A549 (cell line): ENCODE measurements around the gene PRRC1. TPM values are rescaled to one million over a fixed set of nuclear protein-coding genes. Genes with fewer than 3 reads are reported as not detected.

Experiments
- ATAC-seq, 2 experiments: fragments of 200-7000 bp in 1 of 2; fragments of >200 bp in 1 of 2; cut with Nextera tagmentation in 1 of 2; cut with Tn5 transposase in 1 of 2; 3 replicates each; pipeline versions ENCODE4 v1.8.0 to v1.9.1; 2018 to 2020; ENCODE audit warnings: mild to moderate bottlenecking in 1 of 2, moderate library complexity in 1 of 2
- CTCF ChIA-PET: fragments of 300-600 bp; sonication (Branson Sonifier 250); formaldehyde crosslinking; extraction: SDS; loops from one replicate; lab custom pipeline; 2021; ENCODE audit warnings: antibody characterized with exemption, inconsistent platforms; lab: Yijun Ruan, JAX
- POLR2A ChIA-PET: fragments of 350-600 bp; formaldehyde crosslinking; extraction: SDS; loops from one replicate; lab custom pipeline; 2021; ENCODE audit warnings: antibody characterized with exemption, inconsistent platforms; lab: Yijun Ruan, JAX
- DNase-seq, 2 experiments: peaks; one replicate each; pipeline versions ENCODE4 v3.0.0 to v3.0.0-alpha.2; 2011 to 2016; ENCODE audit warnings: low read depth in 1 of 2, low spot score in 1 of 2
- FAIRE-seq: peaks from 2 replicates; lab custom pipeline; 2011; peaks lifted over from hg19 to GRCh38; lab: Jason Lieb, UNC
- H3K27ac ChIP-seq, 2 experiments: fragments of >200 bp; sonication (Bioruptor Twin); formaldehyde crosslinking; 3 replicates each; pipeline ENCODE4 v1.5.1; 2016 to 2017
- H3K4me1 ChIP-seq: fragments of >200 bp; sonication (Bioruptor Twin); formaldehyde crosslinking; 3 replicates; pipeline ENCODE4 v1.6.1; 2016
- H3K4me2 ChIP-seq: fragments of >200 bp; sonication (Bioruptor Twin); formaldehyde crosslinking; 3 replicates; pipeline ENCODE4 v1.6.1; 2016
- H3K4me3 ChIP-seq: fragments of >200 bp; sonication (Bioruptor Twin); formaldehyde crosslinking; 3 replicates; pipeline ENCODE4 v1.5.1; 2016
- H3K9me3 ChIP-seq: fragments of >200 bp; sonication (Bioruptor Twin); formaldehyde crosslinking; 3 replicates; pipeline ENCODE4 v1.6.1; 2016
- CEBPB ChIP-seq, 2 experiments: fragments of >200 bp in 1 of 2; sonication (Bioruptor Twin) in 1 of 2; formaldehyde crosslinking in 1 of 2; IDR thresholded peaks; 2 replicates each; pipeline ENCODE4 v1.6.1; 2012 to 2016
- CHD2 ChIP-seq: fragments of 150-350 bp; IDR thresholded peaks from 2 replicates; pipeline ENCODE4 v1.6.1; 2014; ENCODE audit warnings: low read length; ENCODE audit not compliant: partially characterized antibody
- CHD4 ChIP-seq: fragments of 200-600 bp; sonication (generic); IDR thresholded peaks from 2 replicates; pipeline ENCODE4 v1.6.1; 2016; ENCODE audit warnings: antibody characterized with exemption, mild to moderate bottlenecking, borderline replicate concordance
- EHMT2 ChIP-seq: fragments of 200-600 bp; sonication (generic); IDR thresholded peaks from 2 replicates; pipeline ENCODE4 v1.6.1; 2016; ENCODE audit warnings: antibody characterized with exemption, low read depth, mild to moderate bottlenecking, moderate library complexity
- EP300 ChIP-seq, 2 experiments: fragments of >200 bp; sonication (Bioruptor Twin); formaldehyde crosslinking; IDR thresholded peaks; 2 replicates in 1 of 2; 3 replicates in 1 of 2; pipeline ENCODE4 v1.6.1; 2016 to 2017
- FOSL2 ChIP-seq, 2 experiments: fragments of 450-650 bp in 1 of 2; fragments of >200 bp in 1 of 2; sonication (Bioruptor Twin) in 1 of 2; formaldehyde crosslinking; IDR thresholded peaks; 2 replicates each; pipeline versions ENCODE4 v1.5.0 to v1.6.1; 2016 to 2020; ENCODE audit warnings: mild to moderate bottlenecking in 1 of 2, moderate library complexity in 1 of 2
- FOXS1 ChIP-seq: fragments of 250-450 bp; sonication (Bioruptor Pico); IDR thresholded peaks from 2 replicates; pipeline ENCODE4 v1.5.0; 2020; ENCODE audit warnings: mild to moderate bottlenecking, moderate library complexity
- HDAC2 ChIP-seq: fragments of 200-600 bp; sonication (generic); IDR thresholded peaks from 2 replicates; pipeline ENCODE4 v1.6.1; 2016
- HEYL ChIP-seq: fragments of 250-450 bp; sonication (Bioruptor Pico); IDR thresholded peaks from 2 replicates; pipeline ENCODE4 v1.8.0; 2021; ENCODE audit warnings: mild to moderate bottlenecking, moderate library complexity
- HOXA7 ChIP-seq: fragments of 250-450 bp; sonication (Bioruptor Pico); IDR thresholded peaks from 2 replicates; pipeline ENCODE4 v1.5.0; 2020; ENCODE audit warnings: mild to moderate bottlenecking, moderate library complexity
- HOXB13 ChIP-seq: fragments of 250-450 bp; sonication (Bioruptor Pico); IDR thresholded peaks from 2 replicates; pipeline ENCODE4 v1.5.0; 2020; ENCODE audit warnings: low read depth, mild to moderate bottlenecking, moderate library complexity
- KDM1A ChIP-seq: fragments of 200-600 bp; sonication (generic); IDR thresholded peaks from 2 replicates; pipeline ENCODE4 v1.6.1; 2016; ENCODE audit warnings: low read depth, mild to moderate bottlenecking
- MAZ ChIP-seq: fragments of 150-350 bp; IDR thresholded peaks from 2 replicates; pipeline ENCODE4 v1.6.1; 2014; ENCODE audit warnings: antibody characterized with exemption, low read depth, low read length, borderline replicate concordance
- MYC ChIP-seq: IDR thresholded peaks from 2 replicates; pipeline ENCODE4 v1.6.1; 2012; ENCODE audit warnings: mild to moderate bottlenecking, inconsistent platforms, low read length, improper control_type of control experiment, borderline replicate concordance
- NFE2L2 ChIP-seq: fragments of 150-350 bp; conservative IDR thresholded peaks from 2 replicates; pipeline ENCODE4 v1.6.1; 2014; ENCODE audit warnings: low read length
- NPAS2 ChIP-seq: fragments of 250-450 bp; sonication (Bioruptor Pico); IDR thresholded peaks from 2 replicates; pipeline ENCODE4 v1.8.0; 2022; ENCODE audit warnings: mild to moderate bottlenecking, moderate library complexity, borderline replicate concordance
- NR3C1 ChIP-seq: fragments of >200 bp; sonication (Bioruptor Twin); formaldehyde crosslinking; IDR thresholded peaks from 3 replicates; pipeline ENCODE4 v1.6.1; 2017
- PHF8 ChIP-seq: fragments of 200-600 bp; sonication (generic); IDR thresholded peaks from 2 replicates; pipeline ENCODE4 v1.6.1; 2016; ENCODE audit warnings: low read depth, mild to moderate bottlenecking, antibody characterized with exemption, moderate library complexity, borderline replicate concordance
- POLR2A ChIP-seq: IDR thresholded peaks from 2 replicates; pipeline ENCODE4 v1.6.1; 2012; ENCODE audit warnings: mild to moderate bottlenecking, low read length
- POLR2AphosphoS2 ChIP-seq: conservative IDR thresholded peaks from 2 replicates; pipeline ENCODE4 v1.6.1; 2012; ENCODE audit warnings: low read length, improper control_type of control experiment, inconsistent platforms
- RAD21 ChIP-seq, 2 experiments: fragments of >200 bp in 1 of 2; sonication (Bioruptor Twin) in 1 of 2; formaldehyde crosslinking in 1 of 2; IDR thresholded peaks in 1 of 2; conservative IDR thresholded peaks in 1 of 2; 2 replicates in 1 of 2; 3 replicates in 1 of 2; pipeline ENCODE4 v1.6.1; 2012 to 2018; ENCODE audit warnings: inconsistent platforms in 1 of 2
- RARB ChIP-seq: fragments of 250-450 bp; sonication (Bioruptor Pico); IDR thresholded peaks from 2 replicates; pipeline ENCODE4 v1.8.0; 2021; ENCODE audit warnings: mild to moderate bottlenecking, moderate library complexity
- RNF2 ChIP-seq: fragments of 200-600 bp; sonication (generic); IDR thresholded peaks from 2 replicates; pipeline ENCODE4 v1.6.1; 2016; ENCODE audit warnings: low read depth, mild to moderate bottlenecking, antibody characterized with exemption, moderate library complexity, borderline replicate concordance
- SMC3 ChIP-seq: fragments of >200 bp; sonication (Bioruptor Twin); formaldehyde crosslinking; IDR thresholded peaks from 3 replicates; pipeline ENCODE4 v1.6.1; 2018; ENCODE audit warnings: inconsistent platforms
- ZNF302 ChIP-seq: fragments of 250-450 bp; sonication (Bioruptor Pico); IDR thresholded peaks from 2 replicates; pipeline ENCODE4 v1.9.0; 2021; ENCODE audit warnings: inconsistent platforms, mild to moderate bottlenecking, moderate library complexity
- ZSCAN20 ChIP-seq: fragments of 250-450 bp; sonication (Bioruptor Pico); IDR thresholded peaks from 2 replicates; pipeline ENCODE4 v1.8.0; 2022; ENCODE audit warnings: mild to moderate bottlenecking, moderate library complexity
- WGBS: methylation state at CpG from one replicate; pipeline ENCODE4 v1.1.6; 2017; ENCODE audit errors: missing lambda C conversion rate; 5-methylcytosine and 5-hydroxymethylcytosine counted together
- polyA minus RNA-seq: library from RNA; depleted of rRNA, polyadenylated mRNA; stranded (reverse); fragments of >200 nt; gene quantifications from 2 replicates; pipeline ENCODE4 v1.2.3, GENCODE V29; 2011; rRNA and poly(A)+ RNA removed
- polyA plus RNA-seq, 4 experiments: library from polyadenylated mRNA; depleted of rRNA in 3 of 4; stranded (reverse); fragments of >200 nt; fragmentation: RNase III in 1 of 4; extraction: RNeasy Plus Mini Kit Qiagen cat#74134 plus additional on column Dnase treatment in 1 of 4; gene quantifications; 2 replicates in 3 of 4; 3 replicates in 1 of 4; pipeline ENCODE4 v1.2.3, GENCODE V29; 2011 to 2017
- TF ChIP-seq, protein P1 (sequence below): IDR thresholded peaks from 2 replicates; pipeline ENCODE4 v1.6.1; 2012
- TF ChIP-seq, protein P2 (sequence below): fragments of >200 bp; sonication (Bioruptor Twin); formaldehyde crosslinking; IDR thresholded peaks from 3 replicates; pipeline ENCODE4 v1.6.1; 2016
- TF ChIP-seq, protein P3 (sequence below): fragments of >200 bp; sonication (Bioruptor Twin); formaldehyde crosslinking; IDR thresholded peaks from 3 replicates; pipeline ENCODE4 v1.5.1; 2016
- TF ChIP-seq, protein P4 (sequence below): fragments of 250-450 bp; sonication (Bioruptor Pico); IDR thresholded peaks from 2 replicates; pipeline ENCODE4 v1.5.0; 2021; ENCODE audit warnings: mild to moderate bottlenecking, moderate library complexity, borderline replicate concordance
- TF ChIP-seq, protein P5 (sequence below): fragments of 250-450 bp; sonication (Bioruptor Pico); IDR thresholded peaks from 2 replicates; pipeline ENCODE4 v1.5.0; 2020; ENCODE audit warnings: low read depth, mild to moderate bottlenecking, moderate library complexity
- TF ChIP-seq, protein P6 (sequence below): IDR thresholded peaks from 2 replicates; pipeline ENCODE4 v1.6.1; 2012

The PRRC1 gene
- polyA plus RNA-seq (2011; rRNA removed) (80.4 and 82.2 TPM in 2 replicates), polyA plus RNA-seq (2017; fragmentation: RNase III; extraction: RNeasy Plus Mini Kit Qiagen cat#74134 plus additional on column Dnase treatment) (38.8 to 45.0 TPM (median 40.7 TPM) in 3 replicates), polyA minus RNA-seq (95.6 and 103 TPM in 2 replicates)
- polyA plus RNA-seq (2012; cell fraction: cytosol; rRNA removed): 21.0 and 24.8 TPM in 2 replicates
- 14.6 and 25.9 TPM in 2 replicates for polyA plus RNA-seq (2012; cell fraction: nucleus; rRNA removed)

DNA sequence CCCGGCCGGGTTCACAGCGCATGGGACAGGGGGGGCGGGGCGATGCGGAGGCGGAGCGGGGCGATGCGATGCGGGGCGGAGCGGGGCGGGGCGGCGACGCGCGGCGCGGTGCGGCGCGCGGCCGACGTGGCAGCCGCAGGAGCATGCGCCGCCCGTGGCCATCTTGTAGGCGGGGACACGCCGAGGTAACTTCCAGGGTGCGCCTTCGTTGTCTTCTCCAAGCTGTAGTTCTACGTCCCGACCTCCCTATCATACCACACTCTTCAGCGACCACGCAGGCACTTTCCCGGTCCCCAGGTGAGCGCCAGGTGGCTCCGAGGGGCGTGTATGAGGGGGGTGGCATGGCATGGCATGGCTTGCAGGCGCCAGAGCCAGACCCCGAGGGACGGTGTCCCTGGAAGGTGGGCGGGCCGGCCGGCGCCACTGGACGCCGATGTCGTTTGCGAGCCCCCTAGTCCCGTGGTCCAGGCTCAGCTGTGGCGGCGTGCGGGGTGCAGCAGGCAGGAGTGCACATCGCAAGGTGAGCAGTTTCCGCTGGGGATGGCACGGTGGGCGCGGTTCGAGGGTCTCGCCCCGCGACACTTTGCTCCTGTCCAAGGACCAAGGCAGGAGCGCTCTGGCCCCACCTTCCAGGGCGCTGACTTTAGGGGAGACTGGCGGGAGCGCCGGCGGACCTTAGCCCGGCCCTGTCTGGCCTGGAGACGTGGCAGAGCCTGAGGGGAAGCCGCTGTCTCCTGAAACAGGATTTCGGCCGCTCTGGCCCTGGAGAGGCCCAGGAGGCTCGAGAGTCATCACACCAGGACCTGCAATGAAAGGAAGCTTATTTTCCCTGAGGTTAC lies at the start of gene PRRC1:
Gene PRRC1 (plus strand): TSS at position 161 of the 839 bp plus-strand sequence. CDS start 5,840 bp downstream, outside the sequence.
- Histone ChIP-seq H3K4me3 (peak within 1 kb of the TSS; percentile 88), H3K4me2 (peak within 1 kb of the TSS; percentile 64), H3K4me1 (peaks cover 7% of the 10 kb centered on the region; the same call in 2 of the 3 replicates), H3K9me3 (peaks cover 11% of the 10 kb centered on the region; the same call in 2 of the 3 replicates), H3K27ac (peak within 1 kb of the TSS; percentile 75 to 92)
- CTCF ChIA-PET: interaction anchor here (1.1 kb wide), 1 partner anchor 11 kb away, joined by 4 read pairs; no protein-coding TSS in a partner anchor
- DNase-seq: peak; percentile 64 to 86
- no peak for FAIRE-seq
- ATAC-seq: peak; percentile 91 to 97
- under 1% methylated on average over 26 of the region's 80 CpGs for WGBS
- POLR2A ChIA-PET: interaction anchor here (0.7 kb wide), 2 partner anchors 125 to 689 kb away, joined by 3 read pairs; no protein-coding TSS in a partner anchor
- TF ChIP-seq, protein P1, sequence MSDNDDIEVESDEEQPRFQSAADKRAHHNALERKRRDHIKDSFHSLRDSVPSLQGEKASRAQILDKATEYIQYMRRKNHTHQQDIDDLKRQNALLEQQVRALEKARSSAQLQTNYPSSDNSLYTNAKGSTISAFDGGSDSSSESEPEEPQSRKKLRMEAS: peak; percentile 54
- no peak for TF ChIP-seq CHD4
- TF ChIP-seq NPAS2 (CRISPR knock-in tag): no peak
- TF ChIP-seq, protein P2, sequence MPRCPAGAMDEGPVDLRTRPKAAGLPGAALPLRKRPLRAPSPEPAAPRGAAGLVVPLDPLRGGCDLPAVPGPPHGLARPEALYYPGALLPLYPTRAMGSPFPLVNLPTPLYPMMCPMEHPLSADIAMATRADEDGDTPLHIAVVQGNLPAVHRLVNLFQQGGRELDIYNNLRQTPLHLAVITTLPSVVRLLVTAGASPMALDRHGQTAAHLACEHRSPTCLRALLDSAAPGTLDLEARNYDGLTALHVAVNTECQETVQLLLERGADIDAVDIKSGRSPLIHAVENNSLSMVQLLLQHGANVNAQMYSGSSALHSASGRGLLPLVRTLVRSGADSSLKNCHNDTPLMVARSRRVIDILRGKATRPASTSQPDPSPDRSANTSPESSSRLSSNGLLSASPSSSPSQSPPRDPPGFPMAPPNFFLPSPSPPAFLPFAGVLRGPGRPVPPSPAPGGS: peak; percentile 59; the same call in 1 of the 3 replicates
- TF ChIP-seq HOXB13: no peak
- peak; percentile 80; the same call in 1 of the 2 replicates for TF ChIP-seq PHF8
- no peak for TF ChIP-seq RAD21 (conservative IDR thresholded peaks at IDR 0.05 in 1 of 2, IDR thresholded peaks at IDR 0.05 in 1 of 2)
- TF ChIP-seq, protein P3, sequence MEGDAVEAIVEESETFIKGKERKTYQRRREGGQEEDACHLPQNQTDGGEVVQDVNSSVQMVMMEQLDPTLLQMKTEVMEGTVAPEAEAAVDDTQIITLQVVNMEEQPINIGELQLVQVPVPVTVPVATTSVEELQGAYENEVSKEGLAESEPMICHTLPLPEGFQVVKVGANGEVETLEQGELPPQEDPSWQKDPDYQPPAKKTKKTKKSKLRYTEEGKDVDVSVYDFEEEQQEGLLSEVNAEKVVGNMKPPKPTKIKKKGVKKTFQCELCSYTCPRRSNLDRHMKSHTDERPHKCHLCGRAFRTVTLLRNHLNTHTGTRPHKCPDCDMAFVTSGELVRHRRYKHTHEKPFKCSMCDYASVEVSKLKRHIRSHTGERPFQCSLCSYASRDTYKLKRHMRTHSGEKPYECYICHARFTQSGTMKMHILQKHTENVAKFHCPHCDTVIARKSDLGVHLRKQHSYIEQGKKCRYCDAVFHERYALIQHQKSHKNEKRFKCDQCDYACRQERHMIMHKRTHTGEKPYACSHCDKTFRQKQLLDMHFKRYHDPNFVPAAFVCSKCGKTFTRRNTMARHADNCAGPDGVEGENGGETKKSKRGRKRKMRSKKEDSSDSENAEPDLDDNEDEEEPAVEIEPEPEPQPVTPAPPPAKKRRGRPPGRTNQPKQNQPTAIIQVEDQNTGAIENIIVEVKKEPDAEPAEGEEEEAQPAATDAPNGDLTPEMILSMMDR: no peak
- TF ChIP-seq HEYL (CRISPR knock-in tag): no peak
- TF ChIP-seq ZSCAN20 (CRISPR knock-in tag): no peak
- TF ChIP-seq, protein P4, sequence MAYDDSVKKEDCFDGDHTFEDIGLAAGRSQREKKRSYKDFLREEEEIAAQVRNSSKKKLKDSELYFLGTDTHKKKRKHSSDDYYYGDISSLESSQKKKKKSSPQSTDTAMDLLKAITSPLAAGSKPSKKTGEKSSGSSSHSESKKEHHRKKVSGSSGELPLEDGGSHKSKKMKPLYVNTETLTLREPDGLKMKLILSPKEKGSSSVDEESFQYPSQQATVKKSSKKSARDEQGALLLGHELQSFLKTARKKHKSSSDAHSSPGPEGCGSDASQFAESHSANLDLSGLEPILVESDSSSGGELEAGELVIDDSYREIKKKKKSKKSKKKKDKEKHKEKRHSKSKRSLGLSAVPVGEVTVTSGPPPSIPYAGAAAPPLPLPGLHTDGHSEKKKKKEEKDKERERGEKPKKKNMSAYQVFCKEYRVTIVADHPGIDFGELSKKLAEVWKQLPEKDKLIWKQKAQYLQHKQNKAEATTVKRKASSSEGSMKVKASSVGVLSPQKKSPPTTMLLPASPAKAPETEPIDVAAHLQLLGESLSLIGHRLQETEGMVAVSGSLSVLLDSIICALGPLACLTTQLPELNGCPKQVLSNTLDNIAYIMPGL (CRISPR knock-in tag): peak; percentile 54; the same call in 1 of the 2 replicates
- TF ChIP-seq HDAC2: no peak
- no peak for TF ChIP-seq HOXA7 (CRISPR knock-in tag)
- no peak for TF ChIP-seq EP300 (IDR thresholded peaks at IDR 0.05)
- TF ChIP-seq KDM1A: no peak
- TF ChIP-seq MYC: no peak; the same call in 1 of the 2 replicates
- TF ChIP-seq EHMT2: no peak
- TF ChIP-seq CEBPB (IDR thresholded peaks at IDR 0.05): no peak
- no peak for TF ChIP-seq FOSL2 (IDR thresholded peaks at IDR 0.05)
- TF ChIP-seq FOSL2 (CRISPR knock-in tag; IDR thresholded peaks at IDR 0.05): no peak
- TF ChIP-seq RARB (CRISPR knock-in tag): no peak
- no peak for TF ChIP-seq FOXS1 (CRISPR knock-in tag)
- TF ChIP-seq NFE2L2: no peak
- no peak for TF ChIP-seq MAZ
- peak; percentile 94 for TF ChIP-seq POLR2A
- no peak for TF ChIP-seq NR3C1
- TF ChIP-seq SMC3: no peak
- TF ChIP-seq, protein P5, sequence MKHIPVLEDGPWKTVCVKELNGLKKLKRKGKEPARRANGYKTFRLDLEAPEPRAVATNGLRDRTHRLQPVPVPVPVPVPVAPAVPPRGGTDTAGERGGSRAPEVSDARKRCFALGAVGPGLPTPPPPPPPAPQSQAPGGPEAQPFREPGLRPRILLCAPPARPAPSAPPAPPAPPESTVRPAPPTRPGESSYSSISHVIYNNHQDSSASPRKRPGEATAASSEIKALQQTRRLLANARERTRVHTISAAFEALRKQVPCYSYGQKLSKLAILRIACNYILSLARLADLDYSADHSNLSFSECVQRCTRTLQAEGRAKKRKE (CRISPR knock-in tag): no peak
- TF ChIP-seq POLR2AphosphoS2: no peak
- TF ChIP-seq ZNF302: no peak
- no peak for TF ChIP-seq CHD2
- TF ChIP-seq, protein P6, sequence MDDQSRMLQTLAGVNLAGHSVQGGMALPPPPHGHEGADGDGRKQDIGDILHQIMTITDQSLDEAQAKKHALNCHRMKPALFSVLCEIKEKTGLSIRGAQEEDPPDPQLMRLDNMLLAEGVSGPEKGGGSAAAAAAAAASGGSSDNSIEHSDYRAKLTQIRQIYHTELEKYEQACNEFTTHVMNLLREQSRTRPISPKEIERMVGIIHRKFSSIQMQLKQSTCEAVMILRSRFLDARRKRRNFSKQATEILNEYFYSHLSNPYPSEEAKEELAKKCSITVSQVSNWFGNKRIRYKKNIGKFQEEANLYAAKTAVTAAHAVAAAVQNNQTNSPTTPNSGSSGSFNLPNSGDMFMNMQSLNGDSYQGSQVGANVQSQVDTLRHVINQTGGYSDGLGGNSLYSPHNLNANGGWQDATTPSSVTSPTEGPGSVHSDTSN: no peak
- no peak for TF ChIP-seq RNF2
